HepG2 (cell line): ENCODE measurements around the gene PTGIS.

Experiments
- CCAR2 ChIP-seq: fragments of 200-400 bp; formaldehyde crosslinking; optimal IDR thresholded peaks from 2 replicates; pipeline ENCODE3; 2018; ENCODE audit warnings: low read depth, mild to moderate bottlenecking, low read length, moderate library complexity
- ZNF567 ChIP-seq: sonication (generic); formaldehyde crosslinking; IDR thresholded peaks from 2 replicates; pipeline ENCODE4 v1.8.1; 2023; ENCODE audit warnings: mild to moderate bottlenecking, missing genetic modification reagents, borderline replicate concordance

- TF ChIP-seq CCAR2: no peak
- no peak for TF ChIP-seq ZNF567
These were observed 35.5 kb downstream of the PTGIS start for GRCh38 chr20:49532285-49532946.
